Neural cell (in vitro differentiated cells): ENCODE results near the gene ADGRB3.

Experiments used
- CTCF ChIP-seq: fragments of 450-650 bp; IDR thresholded peaks from 2 replicates; pipeline ENCODE4 v1.5.1; 2014; ENCODE audit warnings: antibody characterized with exemption, mild to moderate bottlenecking, moderate library complexity; ENCODE audit not compliant: poor library complexity, severe bottlenecking
- EP300 ChIP-seq: fragments of 450-650 bp; conservative IDR thresholded peaks from 2 replicates; pipeline ENCODE4 v1.6.1; 2014; ENCODE audit warnings: antibody characterized with exemption, mild to moderate bottlenecking, moderate library complexity; ENCODE audit not compliant: poor library complexity, severe bottlenecking
- EZH2 ChIP-seq: fragments of 200-600, 300-800 bp; shearing (Covaris generic), sonication (generic); IDR thresholded peaks from 2 replicates; pipeline ENCODE4 v1.6.1; 2014; ENCODE audit warnings: antibody characterized with exemption, low read length, borderline replicate concordance, mild to moderate bottlenecking; ENCODE audit not compliant: insufficient read depth, poor library complexity, severe bottlenecking
- TF ChIP-seq, protein P1 (sequence below): IDR thresholded peaks from 2 replicates; pipeline ENCODE4 v1.6.1; 2012; ENCODE audit warnings: borderline replicate concordance

DNA sequence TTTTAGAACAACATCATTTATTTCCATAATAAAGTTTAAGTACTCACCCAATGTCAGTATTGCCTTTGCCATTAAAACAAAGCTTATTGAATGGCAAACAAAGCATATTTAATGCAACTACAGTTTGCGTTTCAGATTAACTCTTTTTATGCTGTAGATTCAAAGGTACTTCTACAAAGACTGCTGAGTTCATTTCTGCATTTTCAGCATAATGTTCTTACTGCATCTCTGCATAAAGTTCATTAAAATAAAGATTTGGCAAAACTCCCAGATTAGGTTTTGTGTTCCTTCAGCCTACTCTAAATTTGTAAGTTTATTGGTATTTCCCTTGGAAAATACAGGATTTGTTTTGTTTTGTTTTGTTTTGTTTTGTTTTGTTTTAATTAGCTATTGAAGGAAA, 359.4 kb downstream of the ADGRB3 start:
- TF ChIP-seq EP300 = no peak
- TF ChIP-seq CTCF = no peak
- no peak for TF ChIP-seq EZH2
- TF ChIP-seq, protein P1, sequence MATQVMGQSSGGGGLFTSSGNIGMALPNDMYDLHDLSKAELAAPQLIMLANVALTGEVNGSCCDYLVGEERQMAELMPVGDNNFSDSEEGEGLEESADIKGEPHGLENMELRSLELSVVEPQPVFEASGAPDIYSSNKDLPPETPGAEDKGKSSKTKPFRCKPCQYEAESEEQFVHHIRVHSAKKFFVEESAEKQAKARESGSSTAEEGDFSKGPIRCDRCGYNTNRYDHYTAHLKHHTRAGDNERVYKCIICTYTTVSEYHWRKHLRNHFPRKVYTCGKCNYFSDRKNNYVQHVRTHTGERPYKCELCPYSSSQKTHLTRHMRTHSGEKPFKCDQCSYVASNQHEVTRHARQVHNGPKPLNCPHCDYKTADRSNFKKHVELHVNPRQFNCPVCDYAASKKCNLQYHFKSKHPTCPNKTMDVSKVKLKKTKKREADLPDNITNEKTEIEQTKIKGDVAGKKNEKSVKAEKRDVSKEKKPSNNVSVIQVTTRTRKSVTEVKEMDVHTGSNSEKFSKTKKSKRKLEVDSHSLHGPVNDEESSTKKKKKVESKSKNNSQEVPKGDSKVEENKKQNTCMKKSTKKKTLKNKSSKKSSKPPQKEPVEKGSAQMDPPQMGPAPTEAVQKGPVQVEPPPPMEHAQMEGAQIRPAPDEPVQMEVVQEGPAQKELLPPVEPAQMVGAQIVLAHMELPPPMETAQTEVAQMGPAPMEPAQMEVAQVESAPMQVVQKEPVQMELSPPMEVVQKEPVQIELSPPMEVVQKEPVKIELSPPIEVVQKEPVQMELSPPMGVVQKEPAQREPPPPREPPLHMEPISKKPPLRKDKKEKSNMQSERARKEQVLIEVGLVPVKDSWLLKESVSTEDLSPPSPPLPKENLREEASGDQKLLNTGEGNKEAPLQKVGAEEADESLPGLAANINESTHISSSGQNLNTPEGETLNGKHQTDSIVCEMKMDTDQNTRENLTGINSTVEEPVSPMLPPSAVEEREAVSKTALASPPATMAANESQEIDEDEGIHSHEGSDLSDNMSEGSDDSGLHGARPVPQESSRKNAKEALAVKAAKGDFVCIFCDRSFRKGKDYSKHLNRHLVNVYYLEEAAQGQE = no peak
